B cell (primary cell): Measurements from ENCODE around the gene PLA2G2F. TPM values are rescaled to one million over a fixed set of nuclear protein-coding genes. Genes with fewer than 3 reads are reported as not detected.

Source experiments
- ATAC-seq: fragments of 200-7000 bp; cut with Tn5 transposase; one replicate; pipeline ENCODE4 v1.10.0; 2021; ENCODE audit warnings: low read depth, mild to moderate bottlenecking, moderate number of reproducible peaks, moderate library complexity
- CTCF ChIA-PET: fragments of 350-600 bp; sonication (Branson Sonifier 250); formaldehyde crosslinking; loops from one replicate; lab custom pipeline; 2021; ENCODE audit warnings: antibody characterized with exemption, inconsistent platforms; lab: Charles Lee
- POLR2A ChIA-PET: fragments of 350-600 bp; sonication (Branson Sonifier 250); formaldehyde crosslinking; loops from one replicate; lab custom pipeline; 2021; ENCODE audit warnings: antibody characterized with exemption; lab: Charles Lee
- DNase-seq: peaks from one replicate; pipeline ENCODE4 v3.0.0; 2013
- H2AFZ ChIP-seq: 2 replicates; pipeline ENCODE4 v1.6.1; 2012; ENCODE audit warnings: mild to moderate bottlenecking, low read depth, low read length; ENCODE audit not compliant: insufficient read depth, poor library complexity, severe bottlenecking
- H3K27ac ChIP-seq, 2 donors: 1 replicate in 1 of 2; 2 replicates in 1 of 2; pipeline ENCODE4 v1.5.1; 2012 to 2013; ENCODE audit warnings: low read length in 2 of 2, mild to moderate bottlenecking in 2 of 2, moderate library complexity in 1 of 2
- H3K27me3 ChIP-seq, 4 experiments: fragments of 200-600 bp in 1 of 4; sonication (generic) in 1 of 4; replicated peaks in 1 of 4; 1 replicate in 2 of 4; 2 replicates in 2 of 4; pipeline versions ENCODE4 v1.6.1 to v1.7.0; 2013 to 2016; ENCODE audit warnings: low read length in 3 of 4, mild to moderate bottlenecking in 2 of 4, mixed read lengths in 1 of 4, moderate library complexity in 1 of 4; ENCODE audit not compliant: insufficient read depth in 4 of 4, control insufficient read depth in 3 of 4; ENCODE audit errors: control extremely low read depth in 1 of 4
- H3K36me3 ChIP-seq, 2 experiments: replicated peaks in 1 of 2; 1 replicate in 1 of 2; 2 replicates in 1 of 2; pipeline versions ENCODE4 v1.6.1 to v1.7.1; 2013; ENCODE audit warnings: low read length in 1 of 2; ENCODE audit not compliant: insufficient read depth in 2 of 2, control insufficient read depth in 1 of 2; ENCODE audit errors: control extremely low read depth in 1 of 2, extremely low read depth in 1 of 2
- H3K4me1 ChIP-seq, 2 donors: fragments of 200-600 bp in 1 of 2; sonication (generic) in 1 of 2; 1 replicate in 1 of 2; 2 replicates in 1 of 2; pipeline versions ENCODE4 v1.5.1 to v1.6.1; 2013 to 2017; ENCODE audit warnings: low read length in 2 of 2; ENCODE audit not compliant: control insufficient read depth in 2 of 2, insufficient read depth in 2 of 2
- H3K4me2 ChIP-seq: replicated peaks from 2 replicates; pipeline ENCODE3; 2012; ENCODE audit warnings: mild to moderate bottlenecking, low read depth, low read length; ENCODE audit not compliant: poor library complexity, severe bottlenecking
- H3K4me3 ChIP-seq, 5 experiments: fragments of 200-600 bp in 1 of 5; sonication (generic) in 1 of 5; 1 replicate in 3 of 5; 2 replicates in 2 of 5; pipeline versions ENCODE4 v1.5.1 to v1.7.0; 2011 to 2016; ENCODE audit warnings: low read length in 4 of 5, mild to moderate bottlenecking in 4 of 5, low read depth in 2 of 5, control low read depth in 1 of 5, moderate library complexity in 1 of 5; ENCODE audit not compliant: insufficient read depth in 1 of 5; ENCODE audit errors: control extremely low read depth in 1 of 5, extremely low read depth in 1 of 5
- H3K79me2 ChIP-seq: fragments of 200-600 bp; sonication (generic); one replicate; pipeline ENCODE4 v1.6.0; 2016; ENCODE audit warnings: low read length; ENCODE audit not compliant: control insufficient read depth, insufficient read depth
- H3K9ac ChIP-seq: fragments of 200-600 bp; sonication (generic); 2 replicates; pipeline ENCODE4 v1.6.1; 2017; ENCODE audit warnings: mild to moderate bottlenecking, low read length, moderate library complexity
- H3K9me3 ChIP-seq, 3 donors: one replicate each; pipeline versions ENCODE4 v1.6.1 to v1.7.1; 2013; ENCODE audit warnings: low read length in 2 of 3; ENCODE audit not compliant: control insufficient read depth in 2 of 3, insufficient read depth in 1 of 3; ENCODE audit errors: control extremely low read depth in 1 of 3
- H4K20me1 ChIP-seq: 2 replicates; pipeline ENCODE4 v1.6.0; 2012; ENCODE audit warnings: mild to moderate bottlenecking, low read length; ENCODE audit not compliant: insufficient read depth, control insufficient read depth, poor library complexity, severe bottlenecking
- H3K27ac Mint-ChIP-seq: one replicate; pipeline ENCODE4 v1.8.0; 2021; ENCODE audit warnings: mixed read lengths
- H3K27me3 Mint-ChIP-seq: one replicate; pipeline ENCODE4 v1.8.0; 2021; ENCODE audit warnings: mixed read lengths
- H3K4me1 Mint-ChIP-seq: one replicate; pipeline ENCODE4 v1.8.0; 2021; ENCODE audit warnings: mixed read lengths
- H3K4me3 Mint-ChIP-seq: one replicate; pipeline ENCODE4 v1.8.0; 2021; ENCODE audit warnings: mixed read lengths
- H3K9me3 Mint-ChIP-seq: one replicate; pipeline ENCODE4 v1.8.0; 2022; ENCODE audit warnings: mixed read lengths; ENCODE audit not compliant: insufficient read depth
- EZH2 ChIP-seq: IDR thresholded peaks from 2 replicates; pipeline ENCODE4 v1.6.1; 2012; ENCODE audit warnings: borderline replicate concordance, low read depth, mild to moderate bottlenecking, moderate library complexity, low read length; ENCODE audit not compliant: insufficient read depth, poor library complexity, severe bottlenecking
- WGBS: methylation state at CpG from one replicate; pipeline ENCODE4 v1.1.5; 2013; ENCODE audit warnings: missing lambda C conversion rate; ENCODE audit not compliant: insufficient coverage; 5-methylcytosine and 5-hydroxymethylcytosine counted together
- intact Hi-C: fragments of 100-400 bp; cut with micrococcal nuclease; formaldehyde crosslinking; loops from one replicate; pipeline ENCODE4 v1.10.0; 2022
- polyA plus RNA-seq: library from polyadenylated mRNA; depleted of rRNA; stranded (reverse); fragments of >200 nt; gene quantifications from 2 replicates; pipeline ENCODE4 v1.2.3, GENCODE V29; 2012
- total RNA-seq, 2 donors: library from RNA; stranded (reverse); fragments of 120-200 nt in 1 of 2; gene quantifications; 1 replicate in 1 of 2; 2 replicates in 1 of 2; pipeline versions ENCODE4 v1.2.3 to v1.2.4, GENCODE V29; 2013 to 2022
- TF ChIP-seq, protein P1 (sequence below): fragments of 200-600 bp; IDR thresholded peaks from one replicate; pipeline ENCODE4 v1.8.0; 2022; ENCODE audit warnings: antibody characterized with exemption, mild to moderate bottlenecking

The PLA2G2F gene
- total and polyA plus RNA-seq, 2 donors (not counting 1 experiment from before 2014, with no cell fraction given): not detected

DNA sequence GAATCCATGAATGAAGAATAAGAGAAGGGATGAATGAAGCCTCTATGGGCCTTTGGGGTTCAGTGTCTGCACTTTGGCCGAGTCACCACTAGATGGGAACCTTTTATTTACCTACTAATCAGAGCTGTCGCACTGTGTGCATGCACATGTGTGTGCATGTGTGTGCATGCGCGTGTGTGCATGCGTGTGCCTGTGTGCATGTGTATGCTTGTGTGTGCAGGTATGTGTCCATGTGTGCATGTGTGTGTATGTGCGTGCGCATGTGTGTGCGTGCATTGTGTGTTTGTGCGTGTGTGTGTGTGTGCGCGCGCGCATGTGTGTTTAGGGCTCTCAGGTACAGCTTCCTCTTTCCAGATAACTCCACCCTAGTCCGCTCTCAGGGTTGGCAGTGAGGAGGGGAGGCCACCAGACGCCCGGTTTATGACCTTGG is 26.4 kb downstream of the PLA2G2F start:
- 93% methylated on average over 7 of the region's 16 CpGs for WGBS
- no peak overlapping the region for H3K27ac ChIP-seq
- DNase-seq (no peak), ATAC-seq (no peak)
- H3K27me3 ChIP-seq: peaks cover 0 to 10% (median 0%) of the 10 kb centered on the region in 4 experiments
- no peak overlapping the region for H3K4me3 ChIP-seq
- no peak overlapping the region for H3K9ac ChIP-seq
- intact Hi-C loops: no loop called here
- no peaks in the 10 kb centered on the region for H3K36me3 ChIP-seq
- peaks cover 0 to 63% (median 15%) of the 10 kb centered on the region in 3 donors for H3K9me3 ChIP-seq
- Mint-ChIP-seq H3K4me3 (no peak overlapping the region), H3K27me3 (peaks cover 24% of the 10 kb centered on the region), H3K4me1 (peaks cover 2% of the 10 kb centered on the region), H3K9me3 (peaks cover 22% of the 10 kb centered on the region), H3K27ac (no peak overlapping the region)
- H3K79me2 ChIP-seq: no peaks in the 10 kb centered on the region
- H3K4me1 ChIP-seq: peaks cover 0 to 1% of the 10 kb centered on the region in 2 donors
- TF ChIP-seq, protein P1, sequence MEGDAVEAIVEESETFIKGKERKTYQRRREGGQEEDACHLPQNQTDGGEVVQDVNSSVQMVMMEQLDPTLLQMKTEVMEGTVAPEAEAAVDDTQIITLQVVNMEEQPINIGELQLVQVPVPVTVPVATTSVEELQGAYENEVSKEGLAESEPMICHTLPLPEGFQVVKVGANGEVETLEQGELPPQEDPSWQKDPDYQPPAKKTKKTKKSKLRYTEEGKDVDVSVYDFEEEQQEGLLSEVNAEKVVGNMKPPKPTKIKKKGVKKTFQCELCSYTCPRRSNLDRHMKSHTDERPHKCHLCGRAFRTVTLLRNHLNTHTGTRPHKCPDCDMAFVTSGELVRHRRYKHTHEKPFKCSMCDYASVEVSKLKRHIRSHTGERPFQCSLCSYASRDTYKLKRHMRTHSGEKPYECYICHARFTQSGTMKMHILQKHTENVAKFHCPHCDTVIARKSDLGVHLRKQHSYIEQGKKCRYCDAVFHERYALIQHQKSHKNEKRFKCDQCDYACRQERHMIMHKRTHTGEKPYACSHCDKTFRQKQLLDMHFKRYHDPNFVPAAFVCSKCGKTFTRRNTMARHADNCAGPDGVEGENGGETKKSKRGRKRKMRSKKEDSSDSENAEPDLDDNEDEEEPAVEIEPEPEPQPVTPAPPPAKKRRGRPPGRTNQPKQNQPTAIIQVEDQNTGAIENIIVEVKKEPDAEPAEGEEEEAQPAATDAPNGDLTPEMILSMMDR: no peak
- no peak for TF ChIP-seq EZH2
- CTCF ChIA-PET: no interaction called here
- POLR2A ChIA-PET: no interaction called here
- H2AFZ ChIP-seq: no peak overlapping the region
- H3K4me2 ChIP-seq: no peak overlapping the region
- H4K20me1 ChIP-seq: no peaks in the 10 kb centered on the region

DNA sequence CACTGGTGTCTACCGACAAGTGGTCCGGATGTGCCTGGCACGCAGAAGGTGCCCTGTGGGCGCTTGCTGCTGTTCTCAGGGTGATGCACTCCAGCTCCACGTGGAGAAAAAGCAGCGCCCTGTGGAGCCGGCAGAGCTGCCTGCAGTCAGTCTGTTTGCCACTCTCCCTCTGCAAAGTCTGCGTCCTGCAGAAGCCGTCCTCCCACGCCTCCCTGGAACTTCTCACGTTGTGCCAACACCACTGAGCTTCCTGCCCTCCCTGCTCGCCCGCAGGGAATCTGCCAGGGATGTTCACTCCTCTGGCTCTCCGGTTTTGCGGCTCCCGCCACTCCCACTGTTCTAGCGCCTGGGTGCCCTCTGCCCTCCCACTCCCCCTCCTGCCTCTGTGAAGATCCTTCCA is 26.9 kb downstream of the PLA2G2F start:
- no peak for TF ChIP-seq EZH2
- TF ChIP-seq, protein P1: no peak
- H3K9me3 Mint-ChIP-seq: peaks cover 19% of the 10 kb centered on the region
- intact Hi-C loops: no loop called here
- Histone ChIP-seq H3K4me3 (no peak overlapping the region), H3K36me3 (no peaks in the 10 kb centered on the region), H3K9me3 (peaks cover 0 to 63% (median 10%) of the 10 kb centered on the region in 3 donors), H2AFZ (no peak overlapping the region), H3K79me2 (no peaks in the 10 kb centered on the region), H3K27ac (no peak overlapping the region), H4K20me1 (no peaks in the 10 kb centered on the region), H3K4me1 (peaks cover 5 to 7% of the 10 kb centered on the region in 2 donors), H3K9ac (no peak overlapping the region), H3K4me2 (no peak overlapping the region), H3K27me3 (peaks cover 0 to 10% (median 0%) of the 10 kb centered on the region in 4 experiments)
- peaks cover 24% of the 10 kb centered on the region for H3K27me3 Mint-ChIP-seq
- 85% methylated on average over 17 of the region's 17 CpGs for WGBS
- no peak overlapping the region for H3K4me3 Mint-ChIP-seq
- CTCF ChIA-PET: no interaction called here
- H3K4me1 Mint-ChIP-seq: peaks cover 4% of the 10 kb centered on the region
- POLR2A ChIA-PET: no interaction called here
- no peak overlapping the region for H3K27ac Mint-ChIP-seq
- ATAC-seq: no peak
- DNase-seq: no peak
